ENCODE results near the gene PTTG1.

DNA sequence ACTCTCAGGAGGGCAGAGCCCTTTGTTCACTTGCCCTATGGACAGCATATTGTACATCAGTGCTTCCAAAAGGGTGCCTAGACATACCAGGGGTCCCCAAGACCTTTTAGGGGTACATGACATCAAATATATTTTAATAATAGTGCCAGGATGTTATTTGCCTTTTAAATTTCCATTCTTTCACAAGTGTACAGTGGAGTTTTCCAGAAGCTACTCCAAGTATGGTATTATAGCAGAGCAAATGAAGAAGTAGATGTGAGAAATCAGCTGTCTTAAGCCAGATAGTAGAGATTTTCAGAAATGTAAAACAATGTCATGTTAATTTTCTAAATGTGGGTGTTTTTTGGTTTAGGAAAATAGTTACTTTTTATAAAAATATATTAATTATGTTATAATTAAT lies 15.6 kb downstream of the PTTG1 start:
- TF ChIP-seq, protein P1, sequence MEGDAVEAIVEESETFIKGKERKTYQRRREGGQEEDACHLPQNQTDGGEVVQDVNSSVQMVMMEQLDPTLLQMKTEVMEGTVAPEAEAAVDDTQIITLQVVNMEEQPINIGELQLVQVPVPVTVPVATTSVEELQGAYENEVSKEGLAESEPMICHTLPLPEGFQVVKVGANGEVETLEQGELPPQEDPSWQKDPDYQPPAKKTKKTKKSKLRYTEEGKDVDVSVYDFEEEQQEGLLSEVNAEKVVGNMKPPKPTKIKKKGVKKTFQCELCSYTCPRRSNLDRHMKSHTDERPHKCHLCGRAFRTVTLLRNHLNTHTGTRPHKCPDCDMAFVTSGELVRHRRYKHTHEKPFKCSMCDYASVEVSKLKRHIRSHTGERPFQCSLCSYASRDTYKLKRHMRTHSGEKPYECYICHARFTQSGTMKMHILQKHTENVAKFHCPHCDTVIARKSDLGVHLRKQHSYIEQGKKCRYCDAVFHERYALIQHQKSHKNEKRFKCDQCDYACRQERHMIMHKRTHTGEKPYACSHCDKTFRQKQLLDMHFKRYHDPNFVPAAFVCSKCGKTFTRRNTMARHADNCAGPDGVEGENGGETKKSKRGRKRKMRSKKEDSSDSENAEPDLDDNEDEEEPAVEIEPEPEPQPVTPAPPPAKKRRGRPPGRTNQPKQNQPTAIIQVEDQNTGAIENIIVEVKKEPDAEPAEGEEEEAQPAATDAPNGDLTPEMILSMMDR (IDR thresholded peaks at IDR 0.05), result no peak
- TF ChIP-seq POLR2AphosphoS5 (IDR thresholded peaks at IDR 0.05), result no peak
- no peak for TF ChIP-seq POLR2A (IDR thresholded peaks at IDR 0.05)
- no peak for TF ChIP-seq EP300 (IDR thresholded peaks at IDR 0.05)
